ENCODE results near the gene CSTPP1. TPM values are rescaled to one million over a fixed set of nuclear protein-coding genes. Genes with fewer than 3 reads are reported as not detected.

CSTPP1 gene
- total RNA-seq, 4 donors from 2014 or later: 31.8 to 42.1 (median 39.1) TPM

- DNase-seq: no peak
- H3K9me3 ChIP-seq: no peaks in the 10 kb centered on the region
- TF ChIP-seq POLR2A (IDR thresholded peaks at IDR 0.05) (no peak), CTCF (IDR thresholded peaks at IDR 0.05) (no peak)
- H3K4me1 ChIP-seq: no peaks in the 10 kb centered on the region
- H3K27ac ChIP-seq: no peak overlapping the region
- no peaks in the 10 kb centered on the region for H3K36me3 ChIP-seq
- H3K27me3 ChIP-seq: no peaks in the 10 kb centered on the region
- no peak overlapping the region for H3K4me3 ChIP-seq
Observed at GRCh38 chr11:47099214-47099917, 162.8 kb downstream of the CSTPP1 start.

DNA sequence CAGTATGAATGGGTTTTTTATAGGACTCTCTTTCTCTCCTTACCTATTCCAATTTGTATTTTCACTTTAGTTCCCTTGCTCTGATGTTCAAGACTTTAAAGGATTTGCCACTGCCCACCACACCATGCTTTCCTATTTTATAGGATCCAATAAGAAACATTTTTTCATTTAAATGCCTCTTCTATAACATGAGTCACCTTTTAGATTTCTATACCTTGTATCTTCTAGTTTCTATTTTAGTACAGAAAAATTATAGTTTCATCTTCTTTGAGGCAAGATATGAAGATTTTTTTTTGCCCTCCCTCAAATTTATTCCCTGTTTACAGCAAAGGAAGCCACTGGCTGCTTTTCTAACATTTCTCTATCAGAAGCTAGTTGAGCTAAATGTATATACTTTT, 163.4 kb downstream of the CSTPP1 start:
- Histone ChIP-seq H3K27ac (no peak overlapping the region), H3K36me3 (no peaks in the 10 kb centered on the region), H3K4me3 (no peak overlapping the region), H3K4me1 (no peaks in the 10 kb centered on the region), H3K9me3 (no peaks in the 10 kb centered on the region), H3K27me3 (no peaks in the 10 kb centered on the region)
- DNase-seq: no peak
- no peak for TF ChIP-seq POLR2A (IDR thresholded peaks at IDR 0.05)
- TF ChIP-seq CTCF (IDR thresholded peaks at IDR 0.05): no peak

DNA sequence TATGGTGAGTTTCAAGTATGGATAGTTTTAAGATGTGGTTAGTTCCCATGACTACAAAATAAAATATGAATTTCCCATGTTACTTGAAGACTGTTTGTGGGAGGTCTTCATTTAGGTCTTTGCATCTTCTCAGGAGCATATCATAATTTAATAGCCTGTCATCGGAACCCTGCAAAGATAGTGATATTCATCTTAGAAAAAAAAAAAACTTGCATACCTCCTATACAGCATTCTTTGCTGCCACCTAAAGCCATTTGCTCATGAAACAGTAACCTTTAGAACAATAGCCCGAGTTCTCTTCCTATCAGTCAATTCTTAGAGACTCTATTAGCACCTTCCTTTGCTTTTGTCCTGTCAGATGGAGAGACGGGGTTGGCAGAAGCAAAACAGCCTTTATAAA, 164.8 kb downstream of the CSTPP1 start:
- H3K27ac ChIP-seq: no peak overlapping the region
- no peak for DNase-seq
- TF ChIP-seq POLR2A (IDR thresholded peaks at IDR 0.05) (no peak), CTCF (IDR thresholded peaks at IDR 0.05) (no peak)
- no peaks in the 10 kb centered on the region for H3K9me3 ChIP-seq
- peaks cover 0 to 12% (median 0%) of the 10 kb centered on the region in 4 donors for H3K4me1 ChIP-seq
- H3K36me3 ChIP-seq: no peaks in the 10 kb centered on the region
- no peaks in the 10 kb centered on the region for H3K27me3 ChIP-seq
- no peak overlapping the region for H3K4me3 ChIP-seq

- H3K9me3 ChIP-seq: no peaks in the 10 kb centered on the region
- DNase-seq: no peak
- peaks cover 0 to 22% (median 0%) of the 10 kb centered on the region in 4 donors for H3K4me1 ChIP-seq
- H3K27ac ChIP-seq: no peak overlapping the region
- H3K4me3 ChIP-seq: no peak overlapping the region
- no peaks in the 10 kb centered on the region for H3K36me3 ChIP-seq
- TF ChIP-seq POLR2A (IDR thresholded peaks at IDR 0.05) (no peak), CTCF (IDR thresholded peaks at IDR 0.05) (no peak)
- H3K27me3 ChIP-seq: no peaks in the 10 kb centered on the region
Observed at GRCh38 chr11:47104261-47104950, 167.8 kb downstream of the CSTPP1 start.

- Histone ChIP-seq H3K36me3 (no peaks in the 10 kb centered on the region), H3K4me3 (no peak overlapping the region), H3K27ac (no peak overlapping the region), H3K4me1 (peaks cover 0 to 22% (median 0%) of the 10 kb centered on the region in 4 donors), H3K27me3 (no peaks in the 10 kb centered on the region), H3K9me3 (no peaks in the 10 kb centered on the region)
- no peak for TF ChIP-seq CTCF (IDR thresholded peaks at IDR 0.05)
- TF ChIP-seq POLR2A (IDR thresholded peaks at IDR 0.05): no peak
- no peak for DNase-seq
Observed at GRCh38 chr11:47105541-47105940, 169.0 kb downstream of the CSTPP1 start.

All from Peyer's patch (tissue), 4 donors.